Keratinocyte (primary cell): ENCODE measurements around the gene WNT7A. TPM values are rescaled to one million over a fixed set of nuclear protein-coding genes. Genes with fewer than 3 reads are reported as not detected.

Experiments
- DNase-seq: peaks from one replicate; pipeline ENCODE4 v3.0.0-alpha.2; 2011; ENCODE audit warnings: low read depth, missing footprints, low spot score
- FAIRE-seq: peaks from 2 replicates; lab custom pipeline; 2011; peaks lifted over from hg19 to GRCh38; lab: Jason Lieb, UNC
- H2AFZ ChIP-seq: 2 replicates; pipeline ENCODE4 v1.6.0; 2012; ENCODE audit warnings: low read length, control low read depth, inconsistent platforms; ENCODE audit not compliant: control insufficient read depth
- H3K27ac ChIP-seq: 2 replicates; pipeline ENCODE4 v1.5.1; 2011; ENCODE audit warnings: low read length; ENCODE audit not compliant: control insufficient read depth, insufficient read depth
- H3K27me3 ChIP-seq: 3 replicates; pipeline ENCODE4 v1.6.0; 2011; ENCODE audit warnings: low read length; ENCODE audit not compliant: control insufficient read depth, insufficient read depth; ENCODE audit errors: extremely low read depth
- H3K36me3 ChIP-seq, 2 experiments: 2 replicates in 1 of 2; 3 replicates in 1 of 2; pipeline ENCODE4 v1.5.1; 2011; ENCODE audit warnings: low read length in 2 of 2, mild to moderate bottlenecking in 1 of 2; ENCODE audit not compliant: control insufficient read depth in 2 of 2, insufficient read depth in 2 of 2; ENCODE audit errors: extremely low read depth in 1 of 2
- H3K4me1 ChIP-seq: 3 replicates; pipeline ENCODE4 v1.5.1; 2011; ENCODE audit warnings: low read length; ENCODE audit not compliant: control insufficient read depth, insufficient read depth; ENCODE audit errors: extremely low read depth
- H3K4me2 ChIP-seq: 3 replicates; pipeline ENCODE4 v1.6.0; 2011; ENCODE audit warnings: low read depth, low read length; ENCODE audit not compliant: control insufficient read depth, insufficient read depth; ENCODE audit errors: extremely low read depth
- H3K4me3 ChIP-seq, 3 experiments: fragments of 200-600 bp in 1 of 3; sonication (generic) in 1 of 3; 2 replicates in 2 of 3; 3 replicates in 1 of 3; pipeline ENCODE4 v1.5.1; 2011 to 2016; ENCODE audit warnings: low read length in 3 of 3, mild to moderate bottlenecking in 3 of 3, control low read depth in 2 of 3, inconsistent platforms in 1 of 3, low read depth in 1 of 3, mixed read lengths in 1 of 3, mixed run types in 1 of 3, moderate library complexity in 1 of 3; ENCODE audit not compliant: control insufficient read depth in 2 of 3, insufficient read depth in 2 of 3; ENCODE audit errors: extremely low read depth in 1 of 3
- H3K79me2 ChIP-seq: 2 replicates; pipeline ENCODE4 v1.6.0; 2012; ENCODE audit warnings: low read length; ENCODE audit not compliant: control insufficient read depth, insufficient read depth
- H3K9ac ChIP-seq: 3 replicates; pipeline ENCODE4 v1.6.0; 2011; ENCODE audit warnings: low read length; ENCODE audit not compliant: control insufficient read depth, insufficient read depth; ENCODE audit errors: extremely low read depth
- H3K9me1 ChIP-seq: 3 replicates; pipeline ENCODE4 v1.6.0; 2011; ENCODE audit warnings: low read length; ENCODE audit not compliant: control insufficient read depth, insufficient read depth; ENCODE audit errors: extremely low read depth
- H3K9me3 ChIP-seq: 2 replicates; pipeline ENCODE4 v1.5.1; 2012; ENCODE audit warnings: low read depth, low read length; ENCODE audit not compliant: control insufficient read depth
- H4K20me1 ChIP-seq: 3 replicates; pipeline ENCODE4 v1.6.0; 2011; ENCODE audit warnings: low read length; ENCODE audit not compliant: control insufficient read depth, insufficient read depth; ENCODE audit errors: extremely low read depth
- CTCF ChIP-seq, 3 experiments: IDR thresholded peaks in 1 of 3; conservative IDR thresholded peaks in 1 of 3; optimal IDR thresholded peaks in 1 of 3; 2 replicates in 2 of 3; 3 replicates in 1 of 3; pipeline versions ENCODE3 to v1.5.1; 2011; ENCODE audit warnings: low read length in 3 of 3, mild to moderate bottlenecking in 3 of 3, moderate library complexity in 2 of 3, control low read depth in 1 of 3, inconsistent platforms in 1 of 3; ENCODE audit not compliant: insufficient read depth in 2 of 3; ENCODE audit errors: extremely low read depth in 1 of 3
- EZH2 ChIP-seq: IDR thresholded peaks from one replicate; pipeline ENCODE4 v1.6.1; 2012; ENCODE audit warnings: inconsistent platforms, mild to moderate bottlenecking, low read length, moderate library complexity
- dilution Hi-C: fragments of 300-500 bp; cut with MboI; formaldehyde crosslinking; loops from one replicate; pipeline ENCODE4 v1.7.0; 2020; ENCODE audit warnings: low sequenced_read_pairs; ENCODE audit not compliant: extremely low pct_ligation_motif_present
- polyA plus RNA-seq, 5 experiments: library from polyadenylated mRNA; depleted of rRNA in 3 of 5; stranded (reverse) in 3 of 5; stranded (forward) in 1 of 5; unstranded in 1 of 5; fragments of >200 nt; gene quantifications; 1 replicate in 1 of 5; 2 replicates in 3 of 5; 3 replicates in 1 of 5; pipeline versions ENCODE4 v1.2.1 to v1.2.3, GENCODE V29; 2011 to 2012; ENCODE audit warnings: missing spikeins in 2 of 5, low read depth in 1 of 5, low replicate concordance in 1 of 5

Gene WNT7A
- polyA plus RNA-seq, 1 donor (not counting 4 experiments of a cell fraction or from before 2014, with no cell fraction given), result 20.3 TPM

- Histone ChIP-seq H3K9me1 (no peaks in the 10 kb centered on the region), H3K27ac (peak overlapping the region; percentile 65), H3K79me2 (no peaks in the 10 kb centered on the region), H2AFZ (peak overlapping the region; percentile 81), H3K4me3 (peak overlapping the region in 1 of 3 experiments; percentile 30), H3K4me2 (peak overlapping the region; percentile 74), H3K9me3 (no peaks in the 10 kb centered on the region), H4K20me1 (no peaks in the 10 kb centered on the region), H3K36me3 (no peaks in the 10 kb centered on the region), H3K4me1 (peaks cover 22% of the 10 kb centered on the region), H3K27me3 (no peaks in the 10 kb centered on the region), H3K9ac (peak overlapping the region; percentile 48)
- peak; percentile 85 for DNase-seq
- TF ChIP-seq CTCF (optimal IDR thresholded peaks at IDR 0.05 in 1 of 3, IDR thresholded peaks at IDR 0.05 in 1 of 3, conservative IDR thresholded peaks at IDR 0.05 in 1 of 3; ENCODE audit: extremely low read depth in 1 of 3, insufficient read depth in 2 of 3, low read length in 3 of 3), result no peak
- no peak for TF ChIP-seq EZH2
- dilution Hi-C loops, result no loop called here
- peak; percentile 92 for FAIRE-seq
Measured at GRCh38 chr3:13890377-13891016, 10.6 kb upstream of the WNT7A start.

- no peak overlapping the region for H3K4me3 ChIP-seq
- no peak for TF ChIP-seq CTCF (optimal IDR thresholded peaks at IDR 0.05 in 1 of 3, IDR thresholded peaks at IDR 0.05 in 1 of 3, conservative IDR thresholded peaks at IDR 0.05 in 1 of 3; ENCODE audit: extremely low read depth in 1 of 3, insufficient read depth in 2 of 3, low read length in 3 of 3)
- no peak for TF ChIP-seq EZH2
- H3K9me3 ChIP-seq, result no peaks in the 10 kb centered on the region
- no peaks in the 10 kb centered on the region for H3K79me2 ChIP-seq
- H4K20me1 ChIP-seq, result no peaks in the 10 kb centered on the region
- H2AFZ ChIP-seq, result no peak overlapping the region
- no peak for DNase-seq
- peaks cover 19% of the 10 kb centered on the region for H3K4me1 ChIP-seq
- H3K9me1 ChIP-seq, result no peaks in the 10 kb centered on the region
- no peak overlapping the region for H3K4me2 ChIP-seq
- peaks cover 2% of the 10 kb centered on the region for H3K27me3 ChIP-seq
- dilution Hi-C loops, result no loop called here
- H3K9ac ChIP-seq, result no peak overlapping the region
- FAIRE-seq, result no peak
- no peaks in the 10 kb centered on the region for H3K36me3 ChIP-seq
- H3K27ac ChIP-seq, result no peak overlapping the region
Measured at GRCh38 chr3:13888576-13888975, 8.7 kb upstream of the WNT7A start.
